ENCODE measurements around the gene AGPAT3.
"Not testable (repeated sequence)": the region's sequence is repeated elsewhere in the genome, so short reads cannot be mapped to it uniquely, and the experiment has no call there.

AGPAT3 gene

GRCh38 chr21:43890042-43890441 is 25.0 kb downstream of the AGPAT3 start:
- H3K4me3 ChIP-seq (replicated peaks in 1 of 2; ENCODE audit: low read depth in 2 of 2, low read length in 2 of 2): no peak overlapping the region
- DNase-seq (ENCODE audit: low read depth in 2 of 2): no peak
- TF ChIP-seq, protein P1, sequence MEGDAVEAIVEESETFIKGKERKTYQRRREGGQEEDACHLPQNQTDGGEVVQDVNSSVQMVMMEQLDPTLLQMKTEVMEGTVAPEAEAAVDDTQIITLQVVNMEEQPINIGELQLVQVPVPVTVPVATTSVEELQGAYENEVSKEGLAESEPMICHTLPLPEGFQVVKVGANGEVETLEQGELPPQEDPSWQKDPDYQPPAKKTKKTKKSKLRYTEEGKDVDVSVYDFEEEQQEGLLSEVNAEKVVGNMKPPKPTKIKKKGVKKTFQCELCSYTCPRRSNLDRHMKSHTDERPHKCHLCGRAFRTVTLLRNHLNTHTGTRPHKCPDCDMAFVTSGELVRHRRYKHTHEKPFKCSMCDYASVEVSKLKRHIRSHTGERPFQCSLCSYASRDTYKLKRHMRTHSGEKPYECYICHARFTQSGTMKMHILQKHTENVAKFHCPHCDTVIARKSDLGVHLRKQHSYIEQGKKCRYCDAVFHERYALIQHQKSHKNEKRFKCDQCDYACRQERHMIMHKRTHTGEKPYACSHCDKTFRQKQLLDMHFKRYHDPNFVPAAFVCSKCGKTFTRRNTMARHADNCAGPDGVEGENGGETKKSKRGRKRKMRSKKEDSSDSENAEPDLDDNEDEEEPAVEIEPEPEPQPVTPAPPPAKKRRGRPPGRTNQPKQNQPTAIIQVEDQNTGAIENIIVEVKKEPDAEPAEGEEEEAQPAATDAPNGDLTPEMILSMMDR (IDR thresholded peaks at IDR 0.05; ENCODE audit: low read depth, low read length): no peak

GRCh38 chr21:43892334-43892733 is 27.3 kb downstream of the AGPAT3 start:
- DNase-seq (ENCODE audit: low read depth in 2 of 2): no peak
- TF ChIP-seq, protein P1 (IDR thresholded peaks at IDR 0.05; ENCODE audit: low read depth, low read length): no peak
- no peak overlapping the region for H3K4me3 ChIP-seq (replicated peaks in 1 of 2; ENCODE audit: low read depth in 2 of 2, low read length in 2 of 2)

GRCh38 chr21:43892984-43893535 is 28.0 kb downstream of the AGPAT3 start:
- TF ChIP-seq, protein P1 (IDR thresholded peaks at IDR 0.05; ENCODE audit: low read depth, low read length): no peak
- no peak overlapping the region for H3K4me3 ChIP-seq (replicated peaks in 1 of 2; ENCODE audit: low read depth in 2 of 2, low read length in 2 of 2)
- DNase-seq (ENCODE audit: low read depth in 2 of 2): no peak

DNA sequence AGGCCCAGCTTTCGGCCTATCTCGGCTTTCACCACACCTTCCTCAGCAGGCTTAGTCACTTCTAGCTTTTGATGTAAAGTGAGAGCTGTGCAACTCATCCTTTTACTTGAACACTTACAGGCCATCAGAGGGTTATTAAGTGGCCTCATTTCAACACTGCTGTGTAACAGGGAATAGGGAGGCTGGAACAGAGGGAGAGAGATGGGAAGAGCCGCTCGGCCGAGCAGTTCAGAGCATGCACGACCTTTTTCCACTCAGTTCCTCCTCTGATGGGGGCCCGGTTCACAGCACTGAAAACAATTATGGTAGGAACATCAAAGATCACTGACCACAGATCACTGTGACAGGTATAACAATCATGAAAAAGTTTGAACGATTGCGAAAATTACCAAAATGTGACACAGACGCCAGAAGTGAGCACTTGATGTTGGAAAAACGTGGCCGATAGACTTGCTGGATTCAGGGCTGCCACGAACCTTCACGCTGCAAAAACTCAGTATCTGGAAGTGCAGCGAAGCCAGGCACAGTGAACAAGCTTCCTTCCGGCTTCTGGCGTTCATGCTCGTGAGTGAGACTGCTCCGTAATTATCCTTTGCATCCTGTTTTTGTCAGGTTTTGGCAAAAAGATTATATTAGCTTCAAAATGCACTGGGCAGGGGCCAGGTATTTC is 28.6 kb downstream of the AGPAT3 start:
- TF ChIP-seq, protein P1 (IDR thresholded peaks at IDR 0.05; ENCODE audit: low read depth, low read length): no peak
- no peak overlapping the region for H3K4me3 ChIP-seq (replicated peaks in 1 of 2; ENCODE audit: low read depth in 2 of 2, low read length in 2 of 2)
- no peak for DNase-seq (ENCODE audit: low read depth in 2 of 2)

DNA sequence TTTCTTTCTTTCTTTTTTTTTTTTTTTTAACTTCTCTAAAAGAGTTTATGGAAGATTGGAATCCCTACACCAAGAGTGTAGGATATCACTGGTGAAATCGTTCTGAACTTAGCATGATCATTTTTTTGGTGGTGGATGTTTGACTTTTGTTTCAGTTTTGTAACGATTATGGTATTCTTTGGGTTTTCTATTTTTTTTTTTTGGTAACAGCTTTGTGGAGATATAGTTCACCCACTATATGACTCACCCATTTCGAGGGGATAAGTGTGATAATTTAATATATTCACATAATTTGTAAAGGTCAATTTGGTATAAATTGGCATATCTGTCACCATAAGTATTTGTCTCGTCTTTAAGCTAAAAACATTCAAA is 29.2 kb downstream of the AGPAT3 start:
- H3K4me3 ChIP-seq (replicated peaks in 1 of 2; ENCODE audit: low read depth in 2 of 2, low read length in 2 of 2): no peak overlapping the region
- TF ChIP-seq, protein P1 (IDR thresholded peaks at IDR 0.05; ENCODE audit: low read depth, low read length): no peak
- no peak for DNase-seq (ENCODE audit: low read depth in 2 of 2)

DNA sequence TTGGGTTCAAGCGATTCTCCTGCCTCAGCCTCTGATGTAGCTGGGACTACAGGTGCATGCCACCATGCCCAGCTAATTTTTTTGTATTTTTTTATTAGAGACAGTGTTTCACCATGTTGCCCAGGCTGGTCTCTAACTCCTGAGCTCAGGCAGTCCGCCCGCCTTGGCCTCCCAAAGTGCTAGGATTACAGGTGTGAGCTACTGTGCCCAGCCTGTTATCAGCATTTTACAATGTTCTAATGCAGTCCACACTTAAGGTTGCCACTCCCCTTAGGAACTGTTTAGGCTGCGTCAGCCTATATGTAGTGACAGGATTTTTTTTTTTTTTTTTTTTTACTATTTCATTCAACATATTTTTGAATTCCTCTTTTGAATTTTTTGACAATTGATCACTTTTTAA is 30.2 kb downstream of the AGPAT3 start:
- no peak for DNase-seq (ENCODE audit: low read depth in 2 of 2)
- TF ChIP-seq, protein P1 (IDR thresholded peaks at IDR 0.05; ENCODE audit: low read depth, low read length): no peak
- H3K4me3 ChIP-seq (replicated peaks in 1 of 2; ENCODE audit: low read depth in 2 of 2, low read length in 2 of 2): no peak overlapping the region

- not testable (repeated sequence) for DNase-seq (ENCODE audit: low read depth in 2 of 2); H3K4me3 ChIP-seq (replicated peaks in 1 of 2; ENCODE audit: low read depth in 2 of 2, low read length in 2 of 2)
These were observed 31.8 kb downstream of the AGPAT3 start for GRCh38 chr21:43896696-43897299.
